MCF 10A (cell line): ENCODE data around the gene TMEM131L. TPM values are rescaled to one million over a fixed set of nuclear protein-coding genes. Genes with fewer than 3 reads are reported as not detected.

Experiments used
- BruUV-seq: library from RNA; stranded (reverse); fragments of 400-500 nt; replicated peaks from 2 replicates; lab custom pipeline; 2021; lab: Mats Ljungman, UMichigan
- CTCF ChIA-PET: fragments of 300-600 bp; sonication (Branson Sonifier 250); formaldehyde crosslinking; extraction: SDS; loops from one replicate; lab custom pipeline; 2021; ENCODE audit warnings: antibody characterized with exemption, inconsistent platforms; lab: Yijun Ruan, JAX
- POLR2A ChIA-PET: fragments of 300-600, 350-650 bp; sonication (Branson Sonifier 250); formaldehyde crosslinking; extraction: SDS; loops from one replicate; lab custom pipeline; 2020; ENCODE audit warnings: antibody characterized with exemption, inconsistent platforms; lab: Yijun Ruan, JAX
- DNase-seq: peaks from one replicate; pipeline ENCODE4 v3.0.0-alpha.2; 2018; ENCODE audit not compliant: unreplicated experiment
- H3K27ac Mint-ChIP-seq: one replicate; pipeline ENCODE4 v1.8.0; 2022; ENCODE audit warnings: mild to moderate bottlenecking, low read depth, mixed read lengths; ENCODE audit not compliant: unreplicated experiment
- H3K27me3 Mint-ChIP-seq: one replicate; pipeline ENCODE4 v1.8.0; 2022; ENCODE audit warnings: mixed read lengths; ENCODE audit not compliant: insufficient read depth, unreplicated experiment
- H3K36me3 Mint-ChIP-seq: one replicate; pipeline ENCODE4 v1.8.0; 2022; ENCODE audit warnings: mild to moderate bottlenecking, moderate library complexity, mixed read lengths; ENCODE audit not compliant: insufficient read depth, unreplicated experiment
- H3K4me1 Mint-ChIP-seq: one replicate; pipeline ENCODE4 v1.8.0; 2022; ENCODE audit warnings: mixed read lengths; ENCODE audit not compliant: insufficient read depth, unreplicated experiment
- H3K4me3 Mint-ChIP-seq: one replicate; pipeline ENCODE4 v1.8.0; 2022; ENCODE audit warnings: mild to moderate bottlenecking, moderate library complexity, mixed read lengths; ENCODE audit not compliant: unreplicated experiment
- H3K9me3 Mint-ChIP-seq: one replicate; pipeline ENCODE4 v1.8.0; 2022; ENCODE audit warnings: mixed read lengths; ENCODE audit not compliant: unreplicated experiment
- intact Hi-C: fragments of 100-400 bp; cut with micrococcal nuclease; formaldehyde crosslinking; loops from 2 replicates; pipeline ENCODE4 v1.14.1; 2022
- total RNA-seq: library from RNA; stranded (reverse); gene quantifications from 2 replicates; pipeline ENCODE4 v1.2.3, GENCODE V29; 2022
- TF ChIP-seq, protein P1 (sequence below): fragments of 200-600 bp; IDR thresholded peaks from one replicate; pipeline ENCODE4 v1.8.0; 2022; ENCODE audit warnings: antibody characterized with exemption, mild to moderate bottlenecking; ENCODE audit not compliant: unreplicated experiment

Gene TMEM131L
- total RNA-seq, 1 experiment from 2014 or later, result 10.1 TPM

DNA sequence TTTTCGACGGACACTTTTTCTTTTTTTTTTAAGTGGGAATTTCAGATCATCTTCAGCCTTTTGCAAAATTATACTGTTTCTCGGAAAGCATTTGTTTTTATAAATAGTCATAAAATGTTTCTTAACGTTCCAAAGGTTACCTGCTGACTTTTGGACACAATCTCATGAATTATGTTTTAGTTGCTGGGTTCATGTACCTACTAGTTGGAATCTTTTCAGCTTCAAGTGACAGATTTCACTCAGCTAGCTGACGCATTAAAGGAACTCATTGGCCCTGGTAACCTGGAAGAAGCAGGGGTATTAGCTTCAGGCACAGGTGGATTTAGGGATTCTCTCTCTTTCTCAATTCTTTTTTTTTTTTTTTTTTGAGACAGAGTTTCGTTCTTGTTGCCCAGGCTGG lies 66.5 kb downstream of the TMEM131L start:
- H3K27ac Mint-ChIP-seq, result no peak overlapping the region

DNA sequence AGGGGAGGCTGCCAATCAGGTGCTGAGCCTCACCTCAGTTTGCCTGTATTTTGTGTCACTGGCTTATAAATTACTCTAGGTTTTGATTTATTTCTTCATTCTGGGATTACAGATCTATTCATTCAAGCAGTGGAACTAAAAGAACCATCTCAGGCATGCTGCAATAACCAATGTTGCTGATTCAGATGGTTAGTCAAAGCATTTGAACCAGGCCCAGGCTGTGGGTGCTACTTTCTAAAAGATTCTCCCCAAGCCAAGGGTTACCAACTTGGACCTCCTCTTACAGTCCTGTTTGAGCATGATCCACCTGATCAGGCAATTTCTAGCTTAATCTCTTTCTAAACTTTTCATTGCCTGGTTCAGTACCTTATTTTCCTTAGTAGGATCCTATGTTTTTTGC lies 67.2 kb downstream of the TMEM131L start:
- Mint-ChIP-seq H3K27ac (no peak overlapping the region), H3K36me3 (no peaks in the 10 kb centered on the region), H3K4me3 (no peak overlapping the region), H3K9me3 (no peaks in the 10 kb centered on the region), H3K27me3 (no peaks in the 10 kb centered on the region), H3K4me1 (peaks cover 14% of the 10 kb centered on the region)
- DNase-seq, result no peak
- ChIA-PET POLR2A (no interaction called here), CTCF (interaction anchor here (0.8 kb wide), 1 partner anchor 67 kb away, joined by 3 read pairs; no protein-coding TSS in a partner anchor)
- TF ChIP-seq, protein P1, sequence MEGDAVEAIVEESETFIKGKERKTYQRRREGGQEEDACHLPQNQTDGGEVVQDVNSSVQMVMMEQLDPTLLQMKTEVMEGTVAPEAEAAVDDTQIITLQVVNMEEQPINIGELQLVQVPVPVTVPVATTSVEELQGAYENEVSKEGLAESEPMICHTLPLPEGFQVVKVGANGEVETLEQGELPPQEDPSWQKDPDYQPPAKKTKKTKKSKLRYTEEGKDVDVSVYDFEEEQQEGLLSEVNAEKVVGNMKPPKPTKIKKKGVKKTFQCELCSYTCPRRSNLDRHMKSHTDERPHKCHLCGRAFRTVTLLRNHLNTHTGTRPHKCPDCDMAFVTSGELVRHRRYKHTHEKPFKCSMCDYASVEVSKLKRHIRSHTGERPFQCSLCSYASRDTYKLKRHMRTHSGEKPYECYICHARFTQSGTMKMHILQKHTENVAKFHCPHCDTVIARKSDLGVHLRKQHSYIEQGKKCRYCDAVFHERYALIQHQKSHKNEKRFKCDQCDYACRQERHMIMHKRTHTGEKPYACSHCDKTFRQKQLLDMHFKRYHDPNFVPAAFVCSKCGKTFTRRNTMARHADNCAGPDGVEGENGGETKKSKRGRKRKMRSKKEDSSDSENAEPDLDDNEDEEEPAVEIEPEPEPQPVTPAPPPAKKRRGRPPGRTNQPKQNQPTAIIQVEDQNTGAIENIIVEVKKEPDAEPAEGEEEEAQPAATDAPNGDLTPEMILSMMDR, result no peak
- no TSS peak for BruUV-seq
- intact Hi-C loops, result no loop called here

More for the DNA sequence above, 66.5 kb downstream of the TMEM131L start:
- TF ChIP-seq, protein P1, result no peak
- no peaks in the 10 kb centered on the region for H3K27me3 Mint-ChIP-seq
- CTCF ChIA-PET, result interaction anchor here (0.6 to 0.9 kb wide), 2 partner anchors 20 to 100 kb away, joined by 3 to 4 read pairs; no protein-coding TSS in a partner anchor
- intact Hi-C loops, result no loop called here
- POLR2A ChIA-PET, result interaction anchor here (1.2 kb wide), 1 partner anchor 65 kb away, joined by 3 read pairs; no protein-coding TSS in a partner anchor
- no peak for DNase-seq
- no peaks in the 10 kb centered on the region for H3K9me3 Mint-ChIP-seq
- BruUV-seq, result no TSS peak
- H3K36me3 Mint-ChIP-seq, result no peaks in the 10 kb centered on the region
- H3K4me1 Mint-ChIP-seq, result peaks cover 14% of the 10 kb centered on the region
- H3K4me3 Mint-ChIP-seq, result no peak overlapping the region

DNA sequence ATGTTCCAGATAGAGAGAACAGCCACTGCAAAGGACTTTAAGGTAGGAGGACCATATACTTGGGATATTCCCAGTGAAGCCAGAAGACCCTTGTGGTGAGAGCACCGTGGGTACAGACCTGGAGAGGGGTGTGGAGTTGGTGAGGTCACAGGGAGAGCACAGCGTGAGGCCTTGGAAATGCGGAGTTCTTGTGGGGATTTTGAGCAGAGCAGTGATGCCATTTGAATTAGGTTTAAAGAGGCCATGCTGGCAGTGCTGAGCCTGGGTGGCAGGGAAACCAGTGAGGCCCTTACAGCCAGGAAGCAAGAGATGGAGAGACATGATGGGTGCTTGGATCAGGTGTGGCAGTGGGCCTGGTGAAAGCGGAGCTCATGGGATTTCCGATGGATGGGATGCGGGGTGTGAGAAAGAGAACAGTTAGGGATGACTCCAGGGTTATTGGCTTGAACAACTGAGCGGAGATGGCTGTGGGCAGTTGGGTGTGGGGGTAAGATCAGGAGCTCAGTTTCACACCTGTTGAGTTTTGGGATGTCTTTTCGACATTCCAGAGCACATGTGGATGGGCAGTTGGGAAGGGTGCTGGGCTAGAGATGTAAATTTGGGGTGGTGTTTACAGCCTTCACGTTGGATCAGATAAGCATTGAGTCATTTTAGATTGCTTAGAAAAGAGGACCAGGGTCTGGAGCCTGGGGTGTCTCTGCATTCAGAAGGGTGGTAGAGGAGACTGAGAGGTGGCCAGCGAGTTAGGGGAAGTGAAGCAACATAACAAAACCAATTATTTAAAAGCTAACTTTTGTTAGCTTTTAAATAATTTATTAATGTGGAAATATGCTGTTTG lies 68.9 kb downstream of the TMEM131L start:
- Mint-ChIP-seq H3K27me3 (no peaks in the 10 kb centered on the region), H3K4me3 (no peak overlapping the region), H3K4me1 (peaks cover 4% of the 10 kb centered on the region), H3K9me3 (no peaks in the 10 kb centered on the region), H3K27ac (peak overlapping the region; percentile 28), H3K36me3 (no peaks in the 10 kb centered on the region)
- ChIA-PET POLR2A (interaction anchor here (0.9 to 1.3 kb wide), 2 partner anchors 39 to 70 kb away, joined by 3 to 4 read pairs; no protein-coding TSS in a partner anchor), CTCF (interaction anchor here (0.6 to 1.6 kb wide), 4 partner anchors 12 to 1024 kb away, joined by 3 to 4 read pairs (median 3); no protein-coding TSS in a partner anchor)
- TF ChIP-seq, protein P1, result no peak
- no peak for DNase-seq
- no TSS peak for BruUV-seq
- intact Hi-C loops, result no loop called here

DNA sequence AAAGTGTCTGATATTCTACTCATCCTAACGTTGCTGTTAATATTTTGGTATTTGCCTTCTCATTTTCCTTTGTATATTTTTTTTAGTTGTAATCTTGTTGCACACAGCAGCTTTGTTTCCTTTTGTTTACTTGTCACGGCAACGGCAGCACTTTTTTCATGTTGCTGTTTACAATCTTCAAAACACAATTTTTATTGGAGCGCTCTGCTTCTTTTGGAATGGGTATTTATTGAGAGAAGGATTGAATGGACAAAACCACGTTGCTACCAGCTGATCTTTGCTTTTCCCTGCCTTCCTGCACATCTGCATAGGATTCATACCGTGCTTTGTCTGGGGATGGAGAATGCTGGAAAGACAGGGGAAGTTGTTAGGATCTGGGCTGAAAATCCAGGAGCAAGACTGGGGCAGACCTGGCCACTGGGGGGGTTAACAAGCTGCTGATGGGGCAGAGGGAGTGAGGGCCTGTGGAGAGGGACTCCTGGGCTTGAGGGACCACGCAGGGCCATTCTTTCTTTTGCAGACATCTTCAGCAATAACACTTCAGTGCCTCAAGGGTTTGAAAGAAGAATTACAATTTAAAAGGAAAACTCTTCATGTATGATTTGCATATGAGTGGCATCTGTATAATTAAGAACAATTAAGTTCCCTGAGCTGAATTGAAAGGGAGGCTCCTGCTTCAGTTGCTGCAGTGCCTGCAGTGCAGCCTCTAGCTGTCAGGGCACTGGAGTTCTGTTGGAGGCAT lies 69.8 kb downstream of the TMEM131L start:
- Mint-ChIP-seq H3K9me3 (no peaks in the 10 kb centered on the region), H3K4me3 (no peak overlapping the region), H3K27ac (peak overlapping the region; percentile 28), H3K27me3 (no peaks in the 10 kb centered on the region), H3K4me1 (no peaks in the 10 kb centered on the region), H3K36me3 (no peaks in the 10 kb centered on the region)
- no TSS peak for BruUV-seq
- CTCF ChIA-PET, result interaction anchor here (0.6 to 1.6 kb wide), 5 partner anchors 13 to 1023 kb away, joined by 3 to 4 read pairs (median 3); no protein-coding TSS in a partner anchor
- TF ChIP-seq, protein P1, result no peak
- POLR2A ChIA-PET, result interaction anchor here (0.6 to 1.3 kb wide), 3 partner anchors 14 to 71 kb away, joined by 3 to 4 read pairs (median 3); no protein-coding TSS in a partner anchor
- intact Hi-C loops, result no loop called here
- DNase-seq, result no peak
